DND-41 (cell line): ENCODE data around the gene THRSP.

Experiments
- CTCF ChIP-seq: IDR thresholded peaks from 2 replicates; pipeline ENCODE4 v1.5.1; 2012; ENCODE audit warnings: borderline replicate concordance, low read length, moderate library complexity, mild to moderate bottlenecking; ENCODE audit not compliant: poor library complexity, severe bottlenecking; ENCODE audit errors: extremely low read depth
- EZH2 ChIP-seq: IDR thresholded peaks from 3 replicates; pipeline ENCODE4 v1.6.1; 2012; ENCODE audit warnings: borderline replicate concordance, low read depth, mild to moderate bottlenecking, moderate library complexity, low read length, inconsistent platforms; ENCODE audit not compliant: severe bottlenecking

GRCh38 chr11:78099666-78100065 is 36.0 kb downstream of the THRSP start:
- no peak for TF ChIP-seq CTCF
- no peak for TF ChIP-seq EZH2
